Measurements from ENCODE around the gene PLXNB1.
"Not testable (repeated sequence)": the region's sequence is repeated elsewhere in the genome, so short reads cannot be mapped to it uniquely, and the experiment has no call there.

PLXNB1 gene

GRCh38 chr3:48429960-48430707 is at the start of gene PLXNB1:
TSS of gene PLXNB1 (minus strand) at chr3:48430086. CDS start at chr3:48424611, 5,475 bp downstream.
- DNase-seq: no peak

DNA sequence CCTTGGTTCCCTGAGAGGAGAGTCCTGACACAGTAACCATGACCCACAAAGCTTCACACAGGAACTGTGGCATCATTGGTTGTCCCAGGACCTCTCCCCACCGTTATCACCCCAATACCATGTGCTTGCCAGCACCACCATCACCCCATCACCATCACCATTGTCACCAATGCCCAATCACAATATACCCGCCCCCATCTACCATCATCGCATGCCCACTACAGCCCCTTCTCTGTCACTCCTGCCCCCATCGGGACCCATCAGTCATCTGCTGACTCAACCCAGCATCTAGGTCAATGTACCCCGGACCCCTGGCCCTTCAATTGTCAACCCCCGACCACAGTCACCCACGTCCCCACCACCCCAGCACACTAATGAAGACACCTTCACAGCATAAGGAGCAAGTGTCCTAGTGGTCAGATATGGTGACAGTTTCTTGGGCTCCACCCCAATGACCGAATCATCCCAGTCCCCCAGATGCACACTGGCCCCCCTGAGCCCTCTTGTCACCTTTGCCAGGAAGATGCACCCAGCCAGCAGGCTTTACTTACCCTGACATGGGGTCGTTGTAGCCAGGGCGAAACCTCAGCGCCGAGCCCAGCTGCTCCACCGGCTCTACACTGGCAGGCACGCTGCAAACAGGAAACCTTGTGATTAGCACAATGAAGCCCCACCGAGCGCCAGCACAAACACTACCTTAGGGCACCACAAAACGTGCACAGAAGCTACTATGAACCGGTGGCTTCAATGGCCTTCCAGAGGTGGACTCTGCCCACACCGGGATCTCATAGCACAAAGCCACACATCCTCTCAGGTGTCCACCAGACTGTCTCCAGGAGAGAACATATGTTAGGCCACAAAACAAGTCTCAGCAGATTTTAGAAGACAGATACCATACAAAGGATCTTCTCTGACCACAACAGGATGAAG is 49.0 kb upstream of the PLXNB1 start:
- DNase-seq: peak in 3 of 4 experiments; percentile 16 to 57 (median 52)

DNA sequence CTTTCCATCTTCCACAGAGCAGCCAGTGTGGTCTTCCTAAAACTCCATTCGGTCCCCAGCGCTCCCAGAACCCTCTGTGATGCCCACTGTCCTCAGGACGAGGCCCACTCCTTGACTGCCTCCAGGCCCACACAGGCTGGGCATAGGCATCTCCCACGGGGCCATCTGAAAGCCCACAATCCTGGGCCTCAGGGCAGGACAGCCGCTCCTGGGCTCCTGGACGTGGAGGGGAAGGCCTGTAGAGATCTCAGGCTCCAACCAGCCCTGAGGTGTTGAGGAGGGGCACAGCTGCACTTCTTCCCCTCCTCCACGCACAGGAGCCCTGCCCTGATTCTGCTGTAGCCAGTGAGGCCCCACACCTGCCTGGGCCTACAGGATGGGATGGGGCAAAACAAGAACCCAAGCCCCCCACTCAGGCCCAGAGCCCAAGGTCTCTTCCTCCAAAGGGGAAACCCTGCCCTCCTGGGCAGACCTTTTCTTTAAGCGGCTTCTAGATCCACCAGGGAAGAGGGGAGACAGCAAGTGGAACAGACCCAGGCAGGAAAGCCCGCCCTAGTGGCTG is 48.2 kb upstream of the PLXNB1 start:
- no peak for DNase-seq

DNA sequence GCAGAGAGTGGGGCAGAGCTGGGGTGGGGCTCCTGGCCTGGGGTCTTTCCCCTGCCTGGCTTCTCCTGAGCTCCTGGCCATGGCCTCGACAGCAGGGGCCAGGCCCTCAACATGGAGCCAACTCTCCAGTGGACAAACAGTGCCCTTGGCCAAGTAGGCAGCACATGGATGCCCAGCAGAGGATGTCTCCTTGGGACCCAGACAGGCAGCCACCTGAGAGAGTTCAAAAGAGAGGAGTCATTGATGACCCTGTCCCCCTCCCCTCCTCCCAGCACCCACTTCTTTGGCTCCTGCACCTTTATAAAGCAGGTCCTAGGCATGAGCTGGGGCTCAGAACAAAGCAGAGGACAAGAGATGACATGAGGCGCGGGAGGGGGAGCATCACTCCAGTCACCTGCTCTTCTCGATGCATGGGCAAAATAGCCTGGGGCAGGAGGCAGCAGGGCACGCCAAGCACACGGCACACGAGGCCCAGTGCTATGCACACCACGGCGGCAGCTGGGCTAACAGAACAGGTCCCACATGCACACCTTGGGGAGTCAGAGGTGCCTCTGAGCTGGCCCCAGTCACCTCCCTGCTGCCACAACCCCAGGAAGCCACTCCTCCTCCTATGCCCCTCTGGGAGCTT is 46.7 kb upstream of the PLXNB1 start:
- DNase-seq: no peak

- no peak for DNase-seq
Measured at GRCh38 chr3:48475188-48475587, 45.3 kb upstream of the PLXNB1 start.

GRCh38 chr3:48474619-48475018 is 44.7 kb upstream of the PLXNB1 start:
- no peak for DNase-seq

DNA sequence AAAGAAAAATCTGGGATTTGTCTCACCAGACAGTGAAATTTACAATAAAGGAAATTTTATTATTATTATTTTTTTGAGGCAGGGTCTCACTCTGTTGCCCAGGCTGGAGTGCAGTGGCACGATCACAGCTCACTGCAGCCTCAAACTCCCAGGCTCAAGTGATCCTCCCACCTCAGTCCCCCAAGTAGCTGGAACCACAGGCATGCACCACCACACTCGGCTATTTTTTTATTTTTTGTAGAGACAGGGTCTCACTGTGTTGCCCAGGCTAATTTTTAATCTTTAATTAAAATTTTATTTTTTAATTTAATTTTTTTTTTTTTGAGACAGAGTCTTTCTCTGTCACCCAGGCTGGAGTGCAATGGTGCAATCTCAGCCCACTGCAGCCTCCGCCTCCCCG is 44.1 kb upstream of the PLXNB1 start:
- DNase-seq: not testable (repeated sequence)

DNA sequence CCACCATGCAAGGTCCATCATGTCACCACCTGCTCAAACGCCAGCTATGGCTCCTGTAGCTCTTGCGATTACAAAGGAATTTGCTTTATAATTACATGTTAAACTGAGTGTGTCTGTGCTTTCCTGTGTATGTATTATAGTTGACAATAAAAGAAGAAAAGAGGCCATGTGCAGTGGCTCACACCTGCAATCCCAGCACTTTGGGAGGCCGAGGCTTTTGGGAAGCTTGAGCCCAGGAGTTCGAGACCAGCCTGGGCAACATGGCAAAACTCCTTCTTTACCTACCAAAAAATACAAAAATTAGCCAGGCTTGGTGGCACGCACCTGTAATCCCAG is 43.7 kb upstream of the PLXNB1 start:
- no peak for DNase-seq

DNA sequence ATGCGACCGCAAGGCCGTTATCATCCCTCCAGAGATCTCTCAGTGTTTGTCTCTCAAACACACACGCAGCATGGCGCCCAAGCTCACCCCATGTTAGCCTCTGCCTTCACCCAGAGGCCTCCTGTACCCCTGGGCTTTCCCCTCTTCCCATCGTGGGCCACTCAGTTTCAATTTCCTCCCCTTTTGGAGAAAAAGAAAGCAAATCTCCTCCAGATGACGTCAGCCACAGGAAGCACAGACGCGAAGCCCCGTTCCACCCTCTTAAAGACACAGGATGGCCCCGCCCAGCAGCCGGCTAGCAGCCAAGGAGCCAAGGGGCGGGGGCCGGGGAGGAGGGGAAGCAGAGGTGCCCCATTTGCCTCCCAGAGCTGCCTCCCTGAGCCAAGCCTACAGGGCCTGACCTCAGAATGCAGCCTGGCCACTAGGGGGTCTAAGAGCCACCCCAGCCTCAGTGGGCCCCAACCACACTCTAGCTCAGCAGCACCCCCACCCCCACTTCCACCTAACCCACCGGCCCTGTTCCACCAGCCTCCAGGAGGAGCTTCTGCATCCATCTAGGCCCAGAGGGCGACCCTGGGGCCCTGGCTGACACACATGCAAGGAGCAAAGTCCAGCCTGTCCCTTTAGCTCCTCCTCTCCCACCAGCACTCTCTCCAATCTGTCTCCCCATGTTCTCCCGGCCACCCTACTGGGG is 43.2 kb upstream of the PLXNB1 start:
- peak; percentile 78 to 91 (median 87) for DNase-seq

DNA sequence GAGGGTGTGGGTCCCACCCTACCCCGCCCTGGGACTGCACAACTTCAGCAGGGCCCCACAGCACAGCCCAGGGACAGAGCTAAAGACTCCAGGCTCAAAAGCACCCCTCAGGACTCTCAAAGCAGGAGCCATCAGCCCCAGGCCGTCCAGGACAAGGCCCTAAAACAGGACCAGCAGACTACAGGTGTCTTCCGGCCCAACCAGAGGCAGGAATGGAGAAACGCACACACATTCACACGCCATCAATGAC is 42.7 kb upstream of the PLXNB1 start:
- DNase-seq: no peak

GRCh38 chr3:48470286-48470685 is 40.4 kb upstream of the PLXNB1 start:
- DNase-seq: no peak

DNA sequence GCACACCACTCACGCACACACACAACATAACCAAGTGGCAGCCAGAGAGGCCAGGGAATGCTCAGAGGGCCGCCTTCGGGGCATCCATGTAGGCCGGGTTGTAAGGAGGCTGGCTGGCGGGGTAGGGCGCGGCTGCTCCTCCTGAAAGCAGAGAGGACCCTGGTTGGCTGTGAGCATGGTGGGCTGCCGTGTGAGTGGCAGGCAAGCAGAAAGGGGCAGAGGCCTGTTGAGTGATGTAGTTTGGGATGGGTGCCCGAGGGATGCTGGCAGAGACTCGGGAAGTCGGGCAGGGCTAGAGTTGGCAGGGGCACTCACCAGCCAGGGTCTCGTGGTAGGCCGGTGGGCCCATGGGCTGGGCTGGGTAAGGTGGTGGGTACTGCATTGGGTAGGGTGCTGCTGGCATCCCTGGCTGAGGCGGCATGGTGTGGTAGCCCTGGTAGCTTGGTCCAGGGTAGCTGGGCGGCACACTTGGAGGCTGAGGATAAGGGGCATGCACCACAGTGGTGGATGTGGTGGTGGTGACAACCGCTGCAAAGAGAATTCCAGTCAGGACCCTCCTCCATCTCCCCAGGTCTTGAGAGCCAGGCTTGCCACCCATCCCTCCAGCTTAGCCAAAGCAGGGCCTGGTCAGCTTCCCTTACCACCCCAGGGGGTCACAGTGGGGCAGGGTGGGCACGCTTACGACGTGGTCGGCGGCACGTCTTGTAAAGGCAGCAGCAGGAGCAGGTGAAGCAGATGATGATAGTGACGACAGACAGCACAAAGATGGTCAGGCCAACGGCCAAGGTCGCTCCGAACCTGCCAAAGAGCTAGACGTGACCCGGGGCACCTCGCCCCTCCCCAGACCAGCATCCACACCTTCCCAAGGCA is 39.4 kb upstream of the PLXNB1 start:
- no peak for DNase-seq

GRCh38 chr3:48468329-48468731 is 38.4 kb upstream of the PLXNB1 start:
- no peak for DNase-seq

GRCh38 chr3:48467473-48468267 is 37.8 kb upstream of the PLXNB1 start:
- DNase-seq: no peak

- DNase-seq: no peak
Measured at GRCh38 chr3:48467110-48467454, 37.2 kb upstream of the PLXNB1 start.

DNA sequence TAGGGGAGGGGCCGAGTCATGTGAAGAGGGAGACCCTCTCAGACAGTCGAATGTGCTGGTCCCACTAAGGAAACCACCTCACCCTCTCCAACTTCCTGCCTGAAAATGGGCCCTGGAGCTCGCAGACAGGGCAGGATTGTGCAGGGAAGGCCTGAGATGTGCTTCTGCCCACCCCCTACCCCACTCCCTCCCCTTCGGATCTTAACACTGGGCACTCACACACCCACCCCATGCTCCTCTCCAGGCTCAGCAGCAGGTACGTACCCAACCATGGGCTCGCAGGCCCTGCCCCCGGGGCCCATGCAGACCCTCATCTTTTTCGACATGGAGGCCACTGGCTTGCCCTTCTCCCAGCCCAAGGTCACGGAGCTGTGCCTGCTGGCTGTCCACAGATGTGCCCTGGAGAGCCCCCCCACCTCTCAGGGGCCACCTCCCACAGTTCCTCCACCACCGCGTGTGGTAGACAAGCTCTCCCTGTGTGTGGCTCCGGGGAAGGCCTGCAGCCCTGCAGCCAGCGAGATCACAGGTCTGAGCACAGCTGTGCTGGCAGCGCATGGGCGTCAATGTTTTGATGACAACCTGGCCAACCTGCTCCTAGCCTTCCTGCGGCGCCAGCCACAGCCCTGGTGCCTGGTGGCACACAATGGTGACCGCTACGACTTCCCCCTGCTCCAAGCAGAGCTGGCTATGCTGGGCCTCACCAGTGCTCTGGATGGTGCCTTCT is 36.7 kb upstream of the PLXNB1 start:
- no peak for DNase-seq

DNA sequence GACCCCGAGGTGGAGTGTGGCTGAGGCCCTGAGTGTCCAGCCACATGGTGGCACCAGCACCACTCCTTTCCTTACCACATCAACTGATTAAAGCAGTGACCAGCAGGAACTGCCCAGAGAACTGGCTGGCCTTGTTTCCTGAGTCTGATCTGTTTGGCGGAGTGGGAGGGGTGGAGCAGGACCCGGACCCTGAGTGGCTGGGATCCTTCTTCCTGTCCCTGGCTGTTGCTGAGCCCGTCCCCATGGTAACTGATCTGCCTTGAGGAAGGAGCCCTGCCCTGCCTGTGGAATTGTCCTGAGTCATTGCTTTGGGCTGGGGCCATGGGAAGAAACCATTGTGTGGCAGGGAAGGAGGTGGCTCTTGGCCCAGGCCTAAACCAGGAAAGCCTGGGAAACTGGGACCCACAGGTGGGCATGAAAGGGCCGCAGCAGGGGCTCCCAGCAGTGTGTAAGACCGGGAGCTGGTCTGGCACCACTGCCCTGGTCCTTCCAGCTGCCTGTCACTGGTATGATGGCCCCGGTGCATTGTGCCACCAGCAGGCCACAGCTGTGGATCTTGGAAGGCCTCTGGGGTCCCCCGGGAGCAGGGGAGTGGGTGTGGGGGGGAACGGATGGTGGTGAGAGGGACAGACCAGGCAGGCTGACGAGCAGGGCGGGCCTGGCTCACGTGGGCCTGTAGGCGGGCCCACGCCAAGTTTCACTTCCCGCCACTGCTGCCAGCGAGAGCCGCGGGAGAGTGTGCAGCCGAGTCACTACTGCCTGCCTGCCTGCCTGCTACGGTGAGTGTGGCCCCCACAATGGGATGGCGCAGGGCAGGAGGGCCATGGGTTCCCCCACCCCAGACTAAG is 35.9 kb upstream of the PLXNB1 start:
- peak; percentile 52 to 77 (median 68) for DNase-seq

GRCh38 chr3:48465237-48465530 is 35.3 kb upstream of the PLXNB1 start:
- DNase-seq: no peak

DNA sequence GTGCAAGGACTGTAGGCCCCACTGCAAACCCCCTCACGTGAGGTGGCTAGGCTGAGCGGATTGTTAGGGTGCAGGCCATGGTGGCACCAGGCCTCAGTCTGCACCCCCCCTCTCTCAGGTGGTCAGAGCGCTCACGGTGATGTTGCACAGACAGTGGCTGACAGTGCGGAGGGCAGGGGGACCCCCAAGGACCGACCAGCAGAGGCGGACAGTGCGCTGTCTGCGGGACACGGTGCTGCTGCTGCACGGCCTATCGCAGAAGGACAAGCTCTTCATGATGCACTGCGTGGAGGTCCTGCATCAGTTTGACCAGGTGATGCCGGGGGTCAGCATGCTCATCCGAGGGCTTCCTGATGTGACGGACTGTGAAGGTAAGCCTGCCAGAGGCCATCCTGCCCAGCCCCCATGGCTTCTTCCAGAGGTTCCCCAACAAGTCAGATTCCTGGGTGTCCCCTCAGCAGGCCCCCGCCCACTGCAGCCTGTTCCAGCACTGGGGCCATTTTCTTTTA is 34.9 kb upstream of the PLXNB1 start:
- no peak for DNase-seq

GRCh38 chr3:48463703-48464102 is 33.8 kb upstream of the PLXNB1 start:
- DNase-seq: no peak

All from activated CD4-positive, CD25-positive, alpha-beta regulatory T cell (primary cell).